RWPE2 (cell line): ENCODE measurements around the gene LCN12.

Experiments used
- ATAC-seq: fragments of 200-7000 bp; cut with Tn5 transposase; 3 replicates; pipeline ENCODE4 v1.9.1; 2021; ENCODE audit warnings: low read depth
- DNase-seq: peaks from one replicate; pipeline ENCODE4 v3.0.0-alpha.2; 2020; ENCODE audit warnings: low spot score
- H3K27ac ChIP-seq: fragments of 450-650 bp; 2 replicates; pipeline ENCODE4 v1.5.1; 2017; ENCODE audit warnings: mild to moderate bottlenecking; ENCODE audit not compliant: poor library complexity, severe bottlenecking
- H3K27me3 ChIP-seq: fragments of 250-450 bp; sonication (Bioruptor Pico); 2 replicates; pipeline ENCODE4 v1.5.1; 2021; ENCODE audit warnings: mild to moderate bottlenecking, moderate library complexity; ENCODE audit not compliant: insufficient read depth, poor library complexity, severe bottlenecking
- H3K36me3 ChIP-seq: fragments of 250-450 bp; sonication (Bioruptor Pico); 2 replicates; pipeline ENCODE4 v1.5.1; 2020; ENCODE audit warnings: low read depth, mild to moderate bottlenecking, moderate library complexity
- H3K4me1 ChIP-seq: fragments of 250-450 bp; sonication (Bioruptor Pico); 2 replicates; pipeline ENCODE4 v1.5.1; 2021; ENCODE audit warnings: mild to moderate bottlenecking, moderate library complexity; ENCODE audit not compliant: insufficient read depth, poor library complexity, severe bottlenecking
- H3K4me3 ChIP-seq: fragments of 250-450 bp; sonication (Bioruptor Pico); 2 replicates; pipeline ENCODE4 v1.5.1; 2021; ENCODE audit warnings: mild to moderate bottlenecking, moderate library complexity; ENCODE audit not compliant: severe bottlenecking
- H3K9me3 ChIP-seq: fragments of 250-450 bp; sonication (Bioruptor Pico); 2 replicates; pipeline ENCODE4 v1.5.1; 2021; ENCODE audit warnings: mild to moderate bottlenecking, moderate library complexity; ENCODE audit not compliant: severe bottlenecking
- TF ChIP-seq, protein P1 (sequence below): fragments of 450-650 bp; IDR thresholded peaks from one replicate; pipeline ENCODE4 v1.5.1; 2017; ENCODE audit warnings: mild to moderate bottlenecking, moderate library complexity; ENCODE audit not compliant: poor library complexity, severe bottlenecking

LCN12 gene

DNA sequence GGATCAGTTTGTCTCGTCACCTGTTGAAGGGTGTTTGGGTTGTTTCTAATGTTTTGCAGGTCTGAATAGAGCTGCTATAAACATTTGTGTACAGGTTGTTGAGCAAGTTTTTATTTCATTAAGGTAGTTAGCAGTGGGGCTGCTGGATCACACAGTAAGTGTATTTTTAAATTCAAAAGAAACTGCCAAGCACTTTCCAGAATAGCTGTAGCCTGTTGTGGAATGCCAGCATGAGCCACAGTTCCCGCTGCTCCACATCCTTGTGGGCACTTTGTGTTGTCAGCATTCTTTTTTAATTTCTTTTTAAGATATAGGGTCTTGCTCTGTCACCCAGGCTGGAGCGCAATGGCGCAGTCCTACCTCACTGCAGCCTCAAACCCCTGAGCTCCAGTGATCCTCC, 22.1 kb upstream of the LCN12 start:
- Histone ChIP-seq H3K4me1 (no peaks in the 10 kb centered on the region), H3K36me3 (peaks cover 12% of the 10 kb centered on the region; the same call in 1 of the 2 replicates), H3K4me3 (no peak overlapping the region), H3K27ac (no peak overlapping the region), H3K9me3 (no peaks in the 10 kb centered on the region), H3K27me3 (no peaks in the 10 kb centered on the region)
- TF ChIP-seq, protein P1, sequence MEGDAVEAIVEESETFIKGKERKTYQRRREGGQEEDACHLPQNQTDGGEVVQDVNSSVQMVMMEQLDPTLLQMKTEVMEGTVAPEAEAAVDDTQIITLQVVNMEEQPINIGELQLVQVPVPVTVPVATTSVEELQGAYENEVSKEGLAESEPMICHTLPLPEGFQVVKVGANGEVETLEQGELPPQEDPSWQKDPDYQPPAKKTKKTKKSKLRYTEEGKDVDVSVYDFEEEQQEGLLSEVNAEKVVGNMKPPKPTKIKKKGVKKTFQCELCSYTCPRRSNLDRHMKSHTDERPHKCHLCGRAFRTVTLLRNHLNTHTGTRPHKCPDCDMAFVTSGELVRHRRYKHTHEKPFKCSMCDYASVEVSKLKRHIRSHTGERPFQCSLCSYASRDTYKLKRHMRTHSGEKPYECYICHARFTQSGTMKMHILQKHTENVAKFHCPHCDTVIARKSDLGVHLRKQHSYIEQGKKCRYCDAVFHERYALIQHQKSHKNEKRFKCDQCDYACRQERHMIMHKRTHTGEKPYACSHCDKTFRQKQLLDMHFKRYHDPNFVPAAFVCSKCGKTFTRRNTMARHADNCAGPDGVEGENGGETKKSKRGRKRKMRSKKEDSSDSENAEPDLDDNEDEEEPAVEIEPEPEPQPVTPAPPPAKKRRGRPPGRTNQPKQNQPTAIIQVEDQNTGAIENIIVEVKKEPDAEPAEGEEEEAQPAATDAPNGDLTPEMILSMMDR = no peak
- no peak for ATAC-seq
- no peak for DNase-seq

DNA sequence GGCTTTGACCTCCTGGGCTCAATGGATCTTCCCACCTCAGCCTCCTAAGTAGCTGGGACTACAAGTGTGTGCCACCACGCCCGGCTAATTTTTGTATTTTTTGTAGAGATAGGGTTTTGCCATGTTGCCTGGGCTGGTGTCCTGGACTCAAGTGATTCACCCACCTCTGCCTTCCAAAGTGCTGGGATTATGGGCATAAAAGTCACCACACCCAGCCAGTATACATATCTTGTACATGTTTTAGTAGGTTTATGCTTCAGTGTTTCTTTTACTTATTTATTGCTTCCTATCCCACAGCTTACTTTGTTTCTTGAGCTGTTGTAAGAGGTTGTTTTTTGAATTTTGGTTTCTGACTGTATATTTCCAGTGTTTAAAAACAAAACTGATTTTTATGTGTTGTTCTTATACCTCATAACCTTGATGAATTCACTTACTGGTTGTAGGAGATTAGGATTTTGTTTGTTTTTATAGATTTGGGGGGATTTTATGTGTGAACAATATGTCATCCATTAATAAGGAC, 20.4 kb upstream of the LCN12 start:
- peaks cover 8% of the 10 kb centered on the region; the same call in 1 of the 2 replicates for H3K36me3 ChIP-seq
- H3K4me1 ChIP-seq = no peaks in the 10 kb centered on the region
- no peak for DNase-seq
- H3K4me3 ChIP-seq = no peak overlapping the region
- no peaks in the 10 kb centered on the region for H3K9me3 ChIP-seq
- no peak overlapping the region for H3K27ac ChIP-seq
- H3K27me3 ChIP-seq = no peaks in the 10 kb centered on the region
- ATAC-seq = no peak
- TF ChIP-seq, protein P1 = no peak

DNA sequence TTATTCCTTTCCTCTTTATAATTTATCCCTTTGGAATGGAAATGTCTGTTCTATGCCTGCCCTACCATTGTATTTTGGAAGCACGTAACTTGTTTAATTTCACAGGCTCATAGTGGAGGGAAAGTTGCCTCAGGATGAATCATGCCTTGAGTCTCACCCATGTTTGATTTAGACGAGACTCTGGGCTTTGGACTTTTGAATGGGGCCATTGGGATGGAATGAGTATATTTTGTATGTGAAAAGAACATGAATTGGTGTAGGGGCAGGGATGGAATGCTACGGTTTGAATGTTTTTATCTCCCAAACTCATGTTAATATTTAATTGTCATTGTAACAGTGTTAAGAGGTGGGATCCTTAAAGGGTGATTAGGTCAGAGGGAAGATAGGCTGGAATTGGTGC, 17.8 kb upstream of the LCN12 start:
- Histone ChIP-seq H3K4me3 (no peak overlapping the region), H3K36me3 (peaks cover 8% of the 10 kb centered on the region; the same call in 1 of the 2 replicates), H3K27me3 (no peaks in the 10 kb centered on the region), H3K4me1 (no peaks in the 10 kb centered on the region), H3K27ac (no peak overlapping the region), H3K9me3 (no peaks in the 10 kb centered on the region)
- TF ChIP-seq, protein P1 = no peak
- DNase-seq = no peak
- no peak for ATAC-seq

DNA sequence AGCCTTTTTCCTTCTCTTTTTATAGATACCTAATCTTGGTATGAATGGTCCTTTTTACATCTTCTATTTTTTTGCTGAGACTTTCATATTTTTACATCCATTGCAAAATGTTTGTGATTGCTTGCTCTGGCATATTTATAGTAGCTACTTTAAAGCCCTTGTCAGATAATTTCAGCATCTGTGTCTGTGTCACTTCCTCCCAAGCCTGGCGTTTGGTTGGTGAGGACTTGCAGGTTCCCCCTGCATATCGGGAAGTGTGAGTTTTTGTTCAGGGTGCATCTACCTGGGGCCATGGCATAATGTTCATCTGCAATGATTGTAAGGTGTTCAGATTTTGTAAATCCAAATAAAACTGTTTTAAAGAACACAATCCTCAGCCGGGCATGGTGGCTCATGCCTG, 16.4 kb upstream of the LCN12 start:
- ATAC-seq = no peak
- no peaks in the 10 kb centered on the region for H3K4me1 ChIP-seq
- no peaks in the 10 kb centered on the region for H3K9me3 ChIP-seq
- no peak overlapping the region for H3K4me3 ChIP-seq
- no peak for DNase-seq
- H3K27ac ChIP-seq = no peak overlapping the region
- H3K36me3 ChIP-seq = peaks cover 15% of the 10 kb centered on the region
- TF ChIP-seq, protein P1 = no peak
- no peaks in the 10 kb centered on the region for H3K27me3 ChIP-seq

DNA sequence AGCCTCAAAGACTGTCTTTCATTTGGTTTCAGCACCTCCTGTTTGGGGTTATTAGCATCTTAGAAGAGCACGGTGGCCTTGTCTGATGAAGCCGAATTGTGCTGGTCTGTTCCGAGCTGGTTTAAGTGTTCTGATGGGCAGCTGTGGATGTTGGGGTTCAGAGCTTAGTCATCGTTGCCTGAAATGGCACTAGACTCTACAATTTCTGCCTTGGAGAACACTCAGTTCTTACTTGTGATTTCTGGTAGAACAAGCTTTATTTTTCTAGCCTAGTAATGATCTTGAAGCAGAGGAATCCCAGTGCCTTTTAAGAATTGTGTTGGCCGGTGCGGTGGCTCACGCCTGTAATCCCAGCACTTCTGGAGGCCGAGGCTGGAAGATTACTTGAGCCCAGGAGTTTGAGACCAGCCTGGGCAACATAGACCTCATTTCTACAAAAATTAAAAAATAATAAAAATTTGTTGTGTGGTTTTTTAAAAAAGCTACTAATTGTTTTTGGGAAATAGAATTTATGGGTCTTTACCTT, 15.4 kb upstream of the LCN12 start:
- no peak for DNase-seq
- Histone ChIP-seq H3K9me3 (no peaks in the 10 kb centered on the region), H3K4me1 (no peaks in the 10 kb centered on the region), H3K36me3 (peaks cover 23% of the 10 kb centered on the region), H3K27ac (no peak overlapping the region), H3K27me3 (no peaks in the 10 kb centered on the region), H3K4me3 (no peak overlapping the region)
- TF ChIP-seq, protein P1 = no peak
- no peak for ATAC-seq
